Activated CD8-positive, alpha-beta memory T cell treated with anti-CD3 and anti-CD28 coated beads for 36 hours (primary cell): ENCODE results near the gene SLC2A9. TPM values are rescaled to one million over a fixed set of nuclear protein-coding genes. Genes with fewer than 3 reads are reported as not detected.

ENCODE experiments used
- CTCF ChIA-PET: fragments of 350-600 bp; sonication (Branson Sonifier 250); formaldehyde crosslinking; loops from one replicate; lab custom pipeline; 2021; ENCODE audit warnings: antibody characterized with exemption; lab: Charles Lee
- POLR2A ChIA-PET: fragments of 350-600 bp; sonication (Branson Sonifier 250); formaldehyde crosslinking; loops from one replicate; lab custom pipeline; 2021; ENCODE audit warnings: antibody characterized with exemption; lab: Charles Lee
- total RNA-seq, 2 experiments: library from RNA; stranded (reverse); gene quantifications; one replicate each; pipeline ENCODE4 v1.2.3, GENCODE V29; 2021

The SLC2A9 gene
- total RNA-seq, 2 experiments from 2014 or later, result 1.4 to 1.6 TPM

DNA sequence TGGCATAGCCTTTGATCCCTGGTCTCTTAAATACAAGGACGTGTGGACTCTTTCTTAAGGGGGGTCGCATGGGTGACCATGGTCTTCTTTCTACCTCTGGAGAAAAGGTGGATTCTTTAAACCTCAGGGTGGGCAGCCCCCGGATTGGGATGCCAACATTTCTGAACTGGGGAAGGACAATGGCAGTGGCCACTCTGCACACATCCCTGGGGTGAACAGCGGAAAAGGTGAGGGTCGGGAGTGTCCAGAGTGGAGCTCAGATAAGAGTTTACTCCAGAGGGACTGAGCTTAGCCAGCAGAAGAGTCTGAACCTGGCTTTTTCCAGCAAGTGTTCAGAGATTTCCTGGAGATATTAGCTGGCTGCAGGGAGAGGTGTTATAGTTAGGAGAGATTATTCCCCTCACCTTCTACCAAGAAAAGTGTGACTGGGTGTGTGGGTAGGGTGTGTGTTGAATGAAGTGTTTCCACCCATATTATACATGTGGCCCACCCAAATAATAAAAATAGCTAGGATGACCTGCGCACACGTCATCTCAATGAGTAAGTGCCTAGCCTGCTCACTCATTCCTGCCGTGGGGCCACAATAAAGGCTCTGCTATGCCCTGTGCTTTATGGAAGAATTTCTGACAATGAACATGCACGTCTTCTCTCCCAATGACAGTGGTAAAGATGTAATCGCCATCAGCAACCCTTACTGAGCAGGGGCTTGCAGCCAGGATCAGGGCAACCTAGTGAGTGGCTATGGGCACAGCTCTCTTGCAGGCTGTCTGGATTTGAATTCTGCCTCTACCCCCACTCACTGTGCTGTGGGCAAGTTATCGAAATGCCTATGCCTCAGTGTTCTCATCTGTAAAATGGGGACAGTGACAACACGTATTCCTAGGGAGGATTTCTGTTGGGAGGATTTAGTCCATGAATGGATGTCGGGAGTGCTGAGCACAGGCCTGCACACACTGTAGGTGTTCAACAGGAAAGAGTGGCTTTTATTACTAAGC lies 76.6 kb downstream of the SLC2A9 start:
- ChIA-PET CTCF (no interaction called here), POLR2A (no interaction called here)

GRCh38 chr4:9943761-9944160 lies 77.5 kb downstream of the SLC2A9 start:
- POLR2A ChIA-PET, result no interaction called here
- CTCF ChIA-PET, result no interaction called here

DNA sequence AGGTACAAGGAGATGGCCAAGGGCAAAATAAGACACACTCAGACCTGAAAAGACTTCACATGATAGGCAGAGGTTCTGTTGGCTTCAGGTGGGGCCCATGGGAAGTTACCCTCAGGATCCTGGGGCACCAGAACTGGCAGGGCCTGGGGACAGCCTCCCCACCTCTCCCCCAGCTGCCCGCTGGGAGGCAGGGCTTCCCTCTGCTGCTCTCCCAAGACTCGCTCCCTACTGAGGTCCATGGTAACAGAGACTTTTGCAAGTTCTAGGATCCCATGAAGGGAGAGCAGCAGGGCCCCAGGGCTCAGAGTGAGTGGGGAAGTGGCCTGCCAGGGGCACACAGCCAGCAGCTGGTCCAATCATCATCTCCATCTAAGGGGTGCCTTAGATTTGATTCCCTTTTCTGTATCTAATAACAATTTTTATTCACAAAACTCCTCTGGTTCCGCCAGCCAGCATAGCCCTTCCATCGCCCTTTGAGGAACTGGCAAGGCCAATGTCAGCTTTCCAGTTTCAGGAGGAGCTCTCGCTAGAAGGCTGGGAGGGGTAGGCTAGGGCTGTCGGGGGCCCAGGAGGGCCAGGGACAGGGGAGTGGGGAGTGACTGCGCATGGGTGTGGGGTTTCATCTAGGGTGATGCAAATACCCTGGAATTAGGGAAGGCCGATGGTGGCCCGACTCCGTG lies 78.2 kb downstream of the SLC2A9 start:
- POLR2A ChIA-PET, result no interaction called here
- CTCF ChIA-PET, result no interaction called here

GRCh38 chr4:9942139-9942538 lies 79.2 kb downstream of the SLC2A9 start:
- CTCF ChIA-PET, result no interaction called here
- POLR2A ChIA-PET, result no interaction called here

GRCh38 chr4:9940041-9940440 lies 81.3 kb downstream of the SLC2A9 start:
- ChIA-PET CTCF (interaction anchor here (1.0 kb wide), 1 partner anchor 9 kb away, joined by 3 read pairs; no protein-coding TSS in a partner anchor), POLR2A (no interaction called here)

DNA sequence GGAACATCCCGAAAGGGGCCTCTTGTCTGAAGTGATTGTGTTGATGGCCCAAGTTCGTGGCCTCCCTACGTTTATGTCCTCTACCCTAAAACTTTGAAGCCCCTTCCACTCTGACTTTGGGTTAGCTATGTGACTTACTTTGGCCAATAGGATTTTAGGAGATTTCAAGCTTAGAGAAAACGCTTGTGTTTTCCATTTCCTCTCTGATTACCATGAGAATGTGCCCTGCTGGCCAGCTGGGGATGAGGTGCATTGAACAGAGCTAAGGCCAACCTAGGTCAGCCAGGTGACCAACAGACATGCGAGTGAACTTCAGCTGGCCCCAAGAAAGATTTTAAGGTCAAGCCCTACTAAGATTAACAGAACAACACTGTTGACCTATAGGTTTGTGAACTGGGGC lies 82.4 kb downstream of the SLC2A9 start:
- ChIA-PET CTCF (interaction anchor here (0.6 kb wide), 1 partner anchor 76 kb away, joined by 3 read pairs; no protein-coding TSS in a partner anchor), POLR2A (no interaction called here)

DNA sequence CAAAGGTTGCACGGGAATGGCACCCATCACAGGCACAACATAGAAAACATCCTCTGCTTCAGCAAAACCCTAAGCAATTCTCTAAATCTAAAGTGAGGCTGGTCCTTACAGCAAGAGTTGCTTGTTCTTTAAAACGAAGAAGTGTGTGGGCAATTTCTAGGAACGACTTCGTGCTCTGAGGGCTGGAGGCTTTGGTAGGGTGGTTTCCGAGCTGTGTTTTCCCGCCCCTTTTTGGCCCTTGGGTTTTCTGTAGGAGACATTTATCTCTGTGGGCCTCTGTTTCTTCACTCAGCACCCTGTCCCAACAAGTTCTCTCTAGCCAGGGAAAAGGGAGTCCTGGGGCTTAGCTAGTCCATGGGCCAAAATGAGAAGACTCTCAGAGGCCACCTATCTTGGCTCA lies 84.2 kb downstream of the SLC2A9 start:
- ChIA-PET POLR2A (no interaction called here), CTCF (no interaction called here)

DNA sequence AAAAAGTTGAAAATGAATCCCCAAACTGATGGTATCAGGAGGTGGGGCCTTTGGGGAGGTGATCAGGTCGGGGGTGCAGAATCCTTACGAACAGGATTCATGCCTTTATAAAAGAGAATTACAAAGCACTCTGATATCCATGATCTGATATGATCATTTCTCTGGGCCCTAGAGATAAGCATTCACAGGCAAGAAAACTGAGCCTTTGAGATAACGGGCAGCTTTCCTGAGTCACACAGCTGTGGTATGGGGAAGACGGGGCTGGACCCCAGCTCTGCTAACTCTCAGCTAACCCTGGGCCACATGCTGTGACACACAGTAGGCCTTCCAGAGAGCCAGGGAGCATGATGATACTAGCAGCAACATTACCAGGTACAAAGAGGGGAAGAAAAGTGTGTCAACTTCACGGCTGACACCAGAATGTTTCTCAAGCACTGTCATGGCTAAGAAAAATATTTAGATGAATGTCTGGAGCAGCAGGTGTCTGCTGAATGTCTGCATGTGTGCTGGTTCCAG lies 85.1 kb downstream of the SLC2A9 start:
- CTCF ChIA-PET, result no interaction called here
- POLR2A ChIA-PET, result no interaction called here

DNA sequence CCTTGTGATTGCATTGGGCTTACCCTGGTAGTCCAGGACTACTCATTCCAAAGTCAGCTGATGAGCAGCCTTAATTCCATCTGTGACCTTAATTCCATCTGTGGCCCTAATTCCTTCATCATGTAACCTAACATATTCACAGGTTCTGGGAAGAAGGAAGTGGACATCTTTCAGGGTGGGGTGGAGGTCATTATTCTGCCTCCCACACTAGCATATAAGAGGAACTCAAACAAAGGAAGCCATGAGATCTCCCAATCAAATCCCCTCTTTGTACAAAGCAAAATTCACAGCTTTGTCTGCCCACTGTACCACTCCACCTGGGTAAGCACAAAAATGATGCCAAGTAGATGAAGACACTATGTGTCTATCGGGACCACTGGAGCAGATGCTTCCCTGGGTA lies 87.3 kb downstream of the SLC2A9 start:
- CTCF ChIA-PET, result no interaction called here
- POLR2A ChIA-PET, result no interaction called here

- CTCF ChIA-PET, result no interaction called here
- POLR2A ChIA-PET, result no interaction called here
Measured at GRCh38 chr4:9933184-9933583, 88.1 kb downstream of the SLC2A9 start.

GRCh38 chr4:9932771-9933170 lies 88.5 kb downstream of the SLC2A9 start:
- CTCF ChIA-PET, result no interaction called here
- POLR2A ChIA-PET, result no interaction called here

DNA sequence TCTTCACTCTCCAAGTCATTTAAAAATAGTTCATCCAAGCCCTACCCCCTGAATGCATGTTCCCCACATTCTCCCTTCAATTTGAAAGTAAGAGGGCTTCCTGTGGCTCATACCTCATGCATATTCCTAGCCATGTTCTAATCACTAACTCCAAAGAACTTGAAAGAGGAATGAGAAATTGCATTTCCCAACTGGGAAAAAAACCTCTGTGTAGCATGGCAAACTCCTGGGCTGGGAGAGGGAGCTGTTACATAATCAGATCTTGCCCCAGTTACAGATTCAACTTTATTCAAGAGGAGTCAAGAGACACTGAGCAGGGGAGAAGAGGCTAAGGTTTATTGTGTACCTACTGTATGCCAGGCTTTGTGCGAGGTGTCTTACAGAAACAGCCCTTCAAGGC lies 90.2 kb downstream of the SLC2A9 start:
- CTCF ChIA-PET, result no interaction called here
- POLR2A ChIA-PET, result no interaction called here

DNA sequence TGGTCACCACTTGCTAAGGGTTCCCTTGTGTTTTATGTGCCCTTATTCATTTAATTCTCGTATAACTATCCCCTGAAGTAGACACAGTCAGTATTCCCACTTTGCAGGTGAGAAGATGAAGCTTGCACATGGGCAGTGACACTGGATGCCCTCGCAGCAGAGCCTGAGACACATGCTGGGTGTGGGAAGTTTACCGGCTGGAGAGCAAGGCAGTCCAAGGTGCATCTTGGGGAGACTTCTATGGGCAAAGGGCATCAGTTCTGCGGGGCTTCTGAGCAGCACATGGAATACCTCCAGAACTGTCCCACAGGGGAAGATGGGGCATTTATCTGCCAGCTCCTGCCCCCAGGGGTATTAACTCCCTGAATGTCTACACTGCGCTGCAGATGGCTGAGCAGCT lies 92.2 kb downstream of the SLC2A9 start:
- ChIA-PET POLR2A (no interaction called here), CTCF (no interaction called here)

- POLR2A ChIA-PET, result no interaction called here
- CTCF ChIA-PET, result interaction anchor here (0.7 kb wide), 1 partner anchor 1742 kb away, joined by 3 read pairs; no protein-coding TSS in a partner anchor
Measured at GRCh38 chr4:9927341-9928007, 93.8 kb downstream of the SLC2A9 start.

DNA sequence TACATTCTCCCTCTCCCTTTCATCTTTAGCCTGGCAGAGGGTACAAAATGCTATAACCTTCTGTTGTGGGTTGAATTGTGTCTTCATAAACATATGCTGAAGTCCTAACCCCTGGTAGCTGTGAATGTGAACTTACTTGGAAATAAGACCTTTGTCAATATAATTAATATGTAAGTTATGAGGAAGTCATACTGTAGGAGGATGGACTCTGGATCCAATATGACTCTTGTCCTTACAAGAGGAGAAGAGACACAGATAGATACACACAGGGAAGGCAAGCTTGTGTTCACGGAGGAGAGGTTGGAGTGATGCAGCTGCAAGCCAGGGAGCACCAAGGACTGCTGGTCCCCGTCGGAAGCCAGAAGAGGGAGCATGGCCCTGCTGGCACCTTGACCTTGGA lies 94.7 kb downstream of the SLC2A9 start:
- ChIA-PET POLR2A (no interaction called here), CTCF (interaction anchor here (0.7 kb wide), 1 partner anchor 1743 kb away, joined by 3 read pairs; no protein-coding TSS in a partner anchor)

DNA sequence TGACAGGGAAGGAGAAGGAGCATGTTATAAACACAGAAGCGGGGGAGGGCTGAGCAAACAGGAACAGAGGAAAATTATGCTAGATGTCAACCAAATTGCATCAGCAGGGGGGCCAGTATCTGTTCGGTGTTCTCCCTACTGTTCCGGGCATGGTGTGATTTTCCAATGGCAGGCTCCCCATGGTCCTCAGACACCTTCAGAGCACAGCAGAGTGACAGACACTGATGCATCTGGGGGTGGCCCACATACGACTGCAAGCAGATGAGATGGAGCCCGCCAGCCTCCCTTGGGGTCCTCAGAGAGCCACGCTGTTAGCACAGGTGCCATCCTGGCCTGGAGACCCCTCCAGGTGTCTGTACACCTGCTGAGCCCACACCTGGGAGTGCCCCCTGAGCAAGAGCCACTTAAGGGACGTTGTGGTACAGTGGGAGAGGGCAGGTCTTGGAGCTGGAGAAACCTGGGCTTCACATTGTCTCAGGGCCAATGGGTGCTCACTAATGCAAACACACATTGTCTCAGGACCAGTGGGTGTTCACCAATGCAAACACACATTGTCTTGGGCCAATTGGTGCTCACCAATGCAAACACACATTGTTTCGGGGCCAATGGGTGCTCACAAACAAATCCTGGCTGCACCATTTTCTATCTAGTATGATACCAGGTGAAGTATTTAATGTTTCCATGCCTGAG lies 95.4 kb downstream of the SLC2A9 start:
- POLR2A ChIA-PET, result no interaction called here
- CTCF ChIA-PET, result no interaction called here

DNA sequence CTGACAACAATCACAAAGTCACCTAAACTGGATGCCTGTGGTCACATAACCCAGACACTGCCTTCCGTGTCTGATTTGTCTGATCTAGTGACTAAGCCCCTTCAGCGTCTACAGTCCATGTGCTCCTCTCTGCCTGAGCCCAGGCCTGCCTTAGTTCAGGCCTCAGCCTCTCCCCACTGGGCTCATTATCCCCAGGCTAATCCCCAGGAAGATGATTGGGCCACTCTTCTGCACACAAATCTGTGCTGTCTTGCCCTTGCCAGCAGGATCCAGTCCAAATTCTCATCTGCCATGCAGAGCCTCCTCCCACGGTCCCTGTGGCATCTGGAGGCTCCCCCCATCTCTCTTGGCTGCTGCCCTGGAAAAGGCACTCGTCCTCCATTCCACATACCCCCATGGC lies 96.5 kb downstream of the SLC2A9 start:
- POLR2A ChIA-PET, result interaction anchor here (0.6 kb wide), 1 partner anchor 62 kb away, joined by 3 read pairs; no protein-coding TSS in a partner anchor

DNA sequence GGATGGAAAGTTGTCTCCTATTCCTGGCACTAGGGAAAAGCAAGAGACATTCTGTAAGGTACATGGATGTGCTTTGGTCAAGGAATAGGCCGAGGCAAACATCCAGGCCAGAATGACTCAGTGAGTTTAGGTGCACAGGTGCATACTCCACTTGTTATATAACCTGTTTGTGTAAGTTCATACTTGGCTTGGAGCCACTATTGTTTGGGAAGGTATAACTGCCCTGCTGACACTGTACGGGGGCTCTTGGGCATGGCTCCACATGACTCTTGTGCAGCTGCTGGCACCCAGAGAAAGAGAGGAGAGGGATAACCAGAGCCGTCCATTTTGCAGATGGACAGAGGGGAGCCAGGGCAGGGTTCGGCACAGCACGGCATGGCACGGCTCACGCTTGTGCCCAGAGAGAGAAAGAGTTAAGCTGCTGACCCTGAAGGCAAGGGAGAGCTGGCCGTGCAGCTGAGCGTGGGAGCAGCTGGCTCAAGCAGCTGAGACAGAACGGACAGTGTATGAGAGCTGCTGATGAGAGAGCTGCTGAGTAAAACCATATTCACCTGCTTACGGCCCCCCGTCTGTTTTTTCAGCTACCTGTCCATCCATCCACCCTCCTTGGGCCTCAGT lies 98.0 kb downstream of the SLC2A9 start:
- CTCF ChIA-PET, result no interaction called here
- POLR2A ChIA-PET, result no interaction called here

More for the DNA sequence above, 96.5 kb downstream of the SLC2A9 start:
- CTCF ChIA-PET, result no interaction called here

GRCh38 chr4:9921326-9921725 lies 100.0 kb downstream of the SLC2A9 start:
- ChIA-PET POLR2A (no interaction called here), CTCF (no interaction called here)
